IPS-NIHi11 (cell line): ENCODE results near the gene GABRG3.
A peak's percentile ranks its signal among the peaks of the same experiment; 100 is the strongest.

Experiments
- DNase-seq: peaks from one replicate; pipeline ENCODE4 v3.0.0; 2012; ENCODE audit warnings: mixed read lengths, low spot score

GABRG3 gene

DNA sequence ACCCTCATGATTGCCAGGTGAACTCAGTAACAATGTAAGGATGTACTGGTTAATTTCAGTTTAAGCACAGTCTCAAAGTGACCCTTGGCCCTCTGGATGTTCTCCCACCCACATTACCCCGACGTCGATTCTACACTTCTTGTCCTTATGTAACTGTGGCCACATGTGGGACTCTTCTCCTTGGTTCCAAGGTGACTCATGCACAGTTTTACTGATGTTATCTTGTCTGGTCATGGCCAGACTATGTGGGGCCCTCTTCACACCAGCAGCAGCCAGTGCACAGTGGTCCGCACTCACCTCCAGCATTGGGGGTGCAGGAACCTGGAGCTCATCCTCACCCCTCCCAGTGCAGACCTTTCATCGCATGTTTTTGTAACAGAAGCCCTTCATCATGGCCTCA, 608.8 kb downstream of the GABRG3 start:
- DNase-seq: no peak

DNA sequence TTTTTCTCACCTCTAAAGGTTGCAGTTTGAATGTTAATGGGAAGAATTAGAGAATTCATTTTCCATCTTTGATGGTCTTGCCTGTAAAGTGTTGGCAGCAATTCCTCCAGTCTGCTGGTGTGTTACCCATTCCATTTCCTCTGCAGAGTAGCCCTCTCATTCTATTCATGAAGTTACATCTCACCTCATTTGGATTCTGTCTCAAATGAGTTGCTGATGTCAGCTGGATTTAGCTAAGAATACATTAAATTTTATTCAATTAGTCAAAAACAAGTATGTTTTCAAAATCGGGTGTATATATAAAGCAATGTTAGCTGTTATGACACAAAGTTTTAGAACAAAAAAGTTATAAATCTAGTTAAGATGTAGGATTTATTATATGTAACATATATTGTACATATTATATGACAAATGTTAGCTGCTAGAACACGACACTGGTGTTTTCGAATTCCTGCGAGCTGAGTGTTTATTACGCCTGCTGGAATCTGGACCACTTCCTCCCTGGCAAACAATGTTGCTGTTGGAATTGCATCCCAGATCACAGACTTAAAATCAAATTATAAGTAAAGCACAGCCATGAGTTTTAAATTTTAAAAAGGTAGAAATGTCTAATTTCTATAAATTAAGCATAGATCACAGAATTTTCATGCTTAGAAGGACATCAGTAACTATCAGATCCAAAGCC, 611.9 kb downstream of the GABRG3 start:
- no peak for DNase-seq

DNA sequence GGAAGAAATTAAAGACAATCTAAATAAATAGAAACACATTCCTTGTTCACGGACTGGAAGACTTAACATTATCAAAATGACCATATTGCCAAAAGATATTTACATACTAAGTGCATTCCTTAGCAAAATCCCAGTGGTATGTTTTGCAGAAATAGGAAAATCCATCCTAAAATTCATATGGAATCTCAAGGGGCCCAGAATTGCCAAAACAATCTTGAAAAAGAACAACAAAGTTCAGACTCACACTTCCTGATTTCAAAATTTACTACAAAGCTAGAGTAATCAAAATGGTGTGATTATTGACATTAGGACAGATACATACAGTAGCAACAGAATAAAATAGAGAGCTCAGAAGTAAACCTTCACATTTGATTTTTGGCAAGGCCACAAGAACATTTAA, 612.7 kb downstream of the GABRG3 start:
- DNase-seq: no peak

DNA sequence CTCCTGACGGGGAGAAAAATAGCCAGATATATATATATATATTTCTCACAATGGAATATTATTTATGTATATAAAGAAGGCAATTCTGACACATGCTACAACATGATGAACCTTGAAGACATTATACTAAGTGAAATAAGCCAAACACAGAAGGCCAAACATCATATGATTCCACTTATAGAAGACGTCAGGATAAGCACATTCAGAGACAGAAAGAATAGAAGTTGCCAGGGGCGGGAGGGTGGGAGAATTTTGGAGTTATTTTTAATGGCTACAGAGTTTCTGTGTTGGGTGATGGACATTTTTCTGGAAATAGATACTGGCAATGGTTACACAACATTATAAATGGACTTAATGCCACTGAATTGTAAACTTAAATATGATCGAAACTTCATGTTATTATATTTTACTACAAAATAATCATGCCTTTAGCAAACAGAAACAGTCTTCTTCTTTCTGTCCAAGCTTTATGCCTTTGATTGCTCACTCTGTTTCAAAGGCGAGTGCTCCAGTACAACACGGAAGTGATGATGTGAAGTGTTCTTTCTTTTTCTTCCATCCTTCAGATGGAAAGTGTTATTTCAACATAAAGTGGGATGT, 614.2 kb downstream of the GABRG3 start:
- DNase-seq: no peak

DNA sequence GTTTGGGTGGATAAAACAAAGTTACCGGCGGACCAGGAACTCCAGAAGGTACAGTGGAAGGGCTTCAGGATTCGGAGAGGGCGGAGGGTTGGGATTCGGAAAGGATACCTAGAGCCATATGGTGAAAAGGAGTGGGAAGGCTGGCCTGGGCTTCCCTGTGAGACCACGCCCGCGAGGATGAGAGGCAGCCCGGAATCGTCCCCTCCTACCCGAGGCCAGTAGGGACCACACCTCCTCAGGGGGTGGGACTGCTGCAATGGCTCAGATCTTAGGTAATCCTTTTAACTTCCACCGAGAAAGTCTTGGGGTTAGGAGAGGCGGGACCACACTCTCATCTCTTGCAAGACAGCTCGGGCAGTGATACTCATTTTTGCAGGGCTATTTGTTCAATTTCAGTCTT, 616.8 kb downstream of the GABRG3 start:
- peak; percentile 81 for DNase-seq

DNA sequence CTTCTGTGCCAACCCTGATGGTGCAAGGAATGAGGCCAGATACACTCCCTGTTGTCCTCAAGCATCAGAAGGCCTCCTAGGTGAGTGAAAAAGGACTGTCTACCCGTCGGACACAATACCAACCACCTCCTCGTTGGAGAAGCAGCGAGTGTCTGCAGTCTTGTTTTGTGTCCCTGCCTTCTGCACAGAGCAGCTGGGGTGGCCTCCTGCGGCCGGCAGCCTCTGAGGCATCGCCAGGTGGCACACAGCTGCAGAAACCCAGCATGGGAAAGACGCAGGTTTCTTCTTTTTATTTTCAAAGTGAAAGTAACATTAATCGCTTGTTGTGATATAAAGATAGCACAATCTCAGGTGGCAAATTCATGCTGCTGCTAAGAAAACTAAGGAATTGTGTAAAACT, 618.3 kb downstream of the GABRG3 start:
- no peak for DNase-seq

DNA sequence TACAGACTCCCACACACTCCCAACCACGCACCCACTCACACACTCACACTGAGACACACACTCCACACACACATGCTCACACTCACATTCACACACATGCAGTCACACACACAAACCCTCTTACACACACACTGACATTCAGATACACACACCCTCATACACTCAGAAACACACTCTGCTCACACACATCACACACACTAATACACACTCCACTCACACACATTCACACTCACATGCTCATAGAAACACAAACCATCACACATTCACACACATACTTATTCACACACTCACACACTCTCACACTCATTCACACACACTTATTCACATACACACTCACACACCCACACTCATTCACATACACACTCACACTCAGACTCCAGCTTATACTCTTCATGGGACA, 618.8 kb downstream of the GABRG3 start:
- no peak for DNase-seq
